Measurements from ENCODE around the gene CLDN6. TPM values are rescaled to one million over a fixed set of nuclear protein-coding genes. Genes with fewer than 3 reads are reported as not detected.
A peak's percentile ranks its signal among the peaks of the same experiment; 100 is the strongest.

The CLDN6 gene
- total and polyA plus RNA-seq, 2 of the 13 experiments (the other 11 are each of a cell fraction or from before 2014, with no cell fraction given), result 5.9 to 7.6 TPM

- no peak; the same call in 1 of the 2 replicates for TF ChIP-seq ZNF609 (CRISPR knock-in tag; IDR thresholded peaks at IDR 0.05; ENCODE audit: borderline replicate concordance)
- no peak for TF ChIP-seq NFRKB (IDR thresholded peaks at IDR 0.05)
- TF ChIP-seq GTF3A (CRISPR knock-in tag; conservative IDR thresholded peaks at IDR 0.05), result no peak
- TF ChIP-seq ZKSCAN5 (CRISPR knock-in tag; IDR thresholded peaks at IDR 0.05), result no peak
- TF ChIP-seq ZNF737 (CRISPR knock-in tag; IDR thresholded peaks at IDR 0.05; ENCODE audit: borderline replicate concordance), result no peak; the same call in 1 of the 2 replicates
- TF ChIP-seq BRF2 (CRISPR knock-in tag; IDR thresholded peaks at IDR 0.05), result no peak
- no peak for TF ChIP-seq TAF15 (IDR thresholded peaks at IDR 0.05; ENCODE audit: low read depth, low read length, poor library complexity, severe bottlenecking)
- TF ChIP-seq ZNF17 (CRISPR knock-in tag; IDR thresholded peaks at IDR 0.05), result no peak
- peak; percentile 61; the same call in 1 of the 2 replicates for TF ChIP-seq ARHGAP35 (CRISPR knock-in tag; IDR thresholded peaks at IDR 0.05; ENCODE audit: borderline replicate concordance)
- TF ChIP-seq ZNF780A (CRISPR knock-in tag; IDR thresholded peaks at IDR 0.05), result no peak
- TF ChIP-seq SNAI1 (CRISPR knock-in tag; IDR thresholded peaks at IDR 0.05; ENCODE audit: borderline replicate concordance), result peak; percentile 32; the same call in 1 of the 2 replicates
- 0 out of 2 replicates have a peak, but pooled peaks have one; percentile 27 for TF ChIP-seq ZNF337 (CRISPR knock-in tag; IDR thresholded peaks at IDR 0.05; ENCODE audit: borderline replicate concordance, low read depth)
- TF ChIP-seq ZFAT (CRISPR knock-in tag; conservative IDR thresholded peaks at IDR 0.05), result no peak
- peak in 1 of 2 experiments; percentile 59; a peak in 2 of 4 replicates for TF ChIP-seq EP300 (IDR thresholded peaks at IDR 0.05; ENCODE audit: low read depth in 2 of 2, low read length in 2 of 2)
- TF ChIP-seq EP300 (CRISPR knock-in tag; IDR thresholded peaks at IDR 0.05; ENCODE audit: borderline replicate concordance), result 0 out of 2 replicates have a peak, but pooled peaks have one; percentile 17
- no peak for TF ChIP-seq PREB (CRISPR knock-in tag; IDR thresholded peaks at IDR 0.05)
- peak; percentile 79 for TF ChIP-seq SALL1 (CRISPR knock-in tag; IDR thresholded peaks at IDR 0.05)
- TF ChIP-seq ZNF430 (CRISPR knock-in tag; IDR thresholded peaks at IDR 0.05), result no peak
- TF ChIP-seq ZNF260 (CRISPR knock-in tag; IDR thresholded peaks at IDR 0.05; ENCODE audit: borderline replicate concordance, low read depth), result no peak
- TF ChIP-seq ETV5 (CRISPR knock-in tag; IDR thresholded peaks at IDR 0.05; ENCODE audit: borderline replicate concordance), result peak; percentile 83
- peak; percentile 80 for TF ChIP-seq HDAC1 (CRISPR knock-in tag; IDR thresholded peaks at IDR 0.05)
- TF ChIP-seq ZNF615 (CRISPR knock-in tag; IDR thresholded peaks at IDR 0.05; ENCODE audit: borderline replicate concordance), result no peak
Observed at GRCh38 chr16:3065069-3065741, 47.2 kb upstream of the CLDN6 start, which contains the start of gene IL32 (continued).
